Mammary epithelial cell (primary cell): ENCODE data around the gene SIN3A.

Experiments
- EZH2 ChIP-seq: IDR thresholded peaks from 2 replicates; pipeline ENCODE4 v1.6.1; 2012; ENCODE audit warnings: low read length, inconsistent platforms, borderline replicate concordance
- TF ChIP-seq, protein P1 (sequence below), 2 donors: IDR thresholded peaks in 1 of 2; conservative IDR thresholded peaks in 1 of 2; 2 replicates each; pipeline ENCODE4 v1.5.1; 2011 to 2012; ENCODE audit warnings: inconsistent platforms in 2 of 2, low read length in 2 of 2, mild to moderate bottlenecking in 2 of 2, control low read depth in 1 of 2, low read depth in 1 of 2; ENCODE audit not compliant: insufficient read depth in 1 of 2; ENCODE audit errors: extremely low read depth in 1 of 2

DNA sequence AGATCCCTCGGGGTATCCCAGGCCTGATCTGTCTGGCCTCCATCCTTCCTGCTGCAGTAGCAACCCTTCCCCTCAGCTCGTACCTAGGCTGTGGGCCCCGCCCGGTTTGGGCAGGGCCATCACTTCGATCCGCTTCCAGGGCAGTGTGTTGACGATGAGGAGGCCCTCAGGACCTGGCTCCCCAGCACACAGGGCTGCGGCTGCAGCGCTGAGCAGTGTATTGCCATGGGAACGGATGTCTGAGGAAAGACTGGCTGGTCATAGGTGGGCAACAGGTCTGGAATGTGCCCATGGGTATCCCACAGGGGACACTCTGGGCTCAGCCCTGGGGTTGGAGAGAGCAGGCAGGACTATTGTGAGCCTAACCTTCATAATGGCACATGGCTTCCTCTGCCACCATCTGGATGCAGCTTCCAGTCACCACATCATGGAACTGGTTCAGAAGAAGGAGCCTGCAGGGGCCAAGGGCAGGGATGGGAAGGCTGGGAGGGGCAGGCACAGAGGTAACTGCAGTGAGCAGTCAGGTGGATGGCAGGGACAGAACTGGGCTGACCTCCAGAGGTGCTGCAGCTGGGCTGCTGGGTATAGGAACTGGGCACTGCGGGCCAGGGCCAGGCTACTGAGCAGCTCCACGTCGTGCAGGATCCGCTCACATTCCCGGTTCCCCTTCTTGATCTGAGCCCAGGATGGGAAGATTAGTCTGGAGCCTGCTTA lies 91.8 kb downstream of the SIN3A start:
- no peak for TF ChIP-seq EZH2
- TF ChIP-seq, protein P1, sequence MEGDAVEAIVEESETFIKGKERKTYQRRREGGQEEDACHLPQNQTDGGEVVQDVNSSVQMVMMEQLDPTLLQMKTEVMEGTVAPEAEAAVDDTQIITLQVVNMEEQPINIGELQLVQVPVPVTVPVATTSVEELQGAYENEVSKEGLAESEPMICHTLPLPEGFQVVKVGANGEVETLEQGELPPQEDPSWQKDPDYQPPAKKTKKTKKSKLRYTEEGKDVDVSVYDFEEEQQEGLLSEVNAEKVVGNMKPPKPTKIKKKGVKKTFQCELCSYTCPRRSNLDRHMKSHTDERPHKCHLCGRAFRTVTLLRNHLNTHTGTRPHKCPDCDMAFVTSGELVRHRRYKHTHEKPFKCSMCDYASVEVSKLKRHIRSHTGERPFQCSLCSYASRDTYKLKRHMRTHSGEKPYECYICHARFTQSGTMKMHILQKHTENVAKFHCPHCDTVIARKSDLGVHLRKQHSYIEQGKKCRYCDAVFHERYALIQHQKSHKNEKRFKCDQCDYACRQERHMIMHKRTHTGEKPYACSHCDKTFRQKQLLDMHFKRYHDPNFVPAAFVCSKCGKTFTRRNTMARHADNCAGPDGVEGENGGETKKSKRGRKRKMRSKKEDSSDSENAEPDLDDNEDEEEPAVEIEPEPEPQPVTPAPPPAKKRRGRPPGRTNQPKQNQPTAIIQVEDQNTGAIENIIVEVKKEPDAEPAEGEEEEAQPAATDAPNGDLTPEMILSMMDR (conservative IDR thresholded peaks at IDR 0.05 in 1 of 2, IDR thresholded peaks at IDR 0.05 in 1 of 2; ENCODE audit: extremely low read depth in 1 of 2, insufficient read depth in 1 of 2, low read depth in 1 of 2, low read length in 2 of 2), result no peak
